Activated CD8-positive, alpha-beta memory T cell treated with anti-CD3 and anti-CD28 coated beads, Interleukin-2, amount 50 U/mL, for 24 hours (primary cell): ENCODE data around the gene PSMB11.
A peak's percentile ranks its signal among the peaks of the same experiment; 100 is the strongest.

Experiments used
- DNase-seq: peaks from one replicate; pipeline ENCODE4 v3.0.0-alpha.2; 2020; ENCODE audit errors: extremely low read depth

The PSMB11 gene

DNA sequence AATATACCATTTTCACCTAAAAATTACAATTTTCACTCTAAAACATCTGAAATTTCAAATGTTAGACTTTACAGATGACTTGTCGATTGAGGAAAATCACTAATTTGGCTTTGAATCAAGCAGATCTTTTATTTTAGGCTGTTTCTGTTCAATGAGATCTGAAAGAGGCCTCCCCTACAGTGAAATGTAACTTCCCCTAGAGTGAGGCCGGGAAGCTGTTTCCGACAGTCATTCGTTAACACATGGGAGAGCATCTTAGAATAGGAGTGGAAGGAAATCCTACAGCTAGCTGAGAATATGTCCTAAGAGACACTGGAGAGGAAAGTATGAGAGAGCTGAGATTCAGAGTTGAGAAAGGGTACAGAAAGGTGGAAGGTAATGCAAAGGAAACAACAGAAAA lies 26.4 kb upstream of the PSMB11 start:
- DNase-seq = no peak

GRCh38 chr14:23017091-23017490 lies 24.9 kb upstream of the PSMB11 start:
- DNase-seq = no peak

DNA sequence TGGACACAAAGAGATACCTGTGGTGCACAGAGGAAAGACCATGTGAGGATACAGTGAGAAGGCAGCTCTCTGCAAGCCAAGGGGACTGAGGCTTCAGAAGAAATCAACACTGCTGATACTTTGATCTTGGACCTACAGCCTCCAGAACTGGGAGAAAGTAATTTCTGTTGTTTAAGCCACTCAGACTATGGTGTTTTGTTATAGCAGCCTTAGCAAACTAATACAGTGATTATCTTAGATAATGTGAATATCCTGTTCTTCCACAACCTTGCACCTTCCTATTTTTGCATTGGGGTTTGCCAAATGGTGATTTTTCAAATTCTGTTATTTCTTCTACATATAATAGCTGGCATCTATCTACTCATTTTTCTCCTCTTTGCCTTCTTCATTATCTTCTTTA lies 23.9 kb upstream of the PSMB11 start:
- DNase-seq = no peak

GRCh38 chr14:23020143-23021128 lies 21.6 kb upstream of the PSMB11 start:
- DNase-seq = no peak

DNA sequence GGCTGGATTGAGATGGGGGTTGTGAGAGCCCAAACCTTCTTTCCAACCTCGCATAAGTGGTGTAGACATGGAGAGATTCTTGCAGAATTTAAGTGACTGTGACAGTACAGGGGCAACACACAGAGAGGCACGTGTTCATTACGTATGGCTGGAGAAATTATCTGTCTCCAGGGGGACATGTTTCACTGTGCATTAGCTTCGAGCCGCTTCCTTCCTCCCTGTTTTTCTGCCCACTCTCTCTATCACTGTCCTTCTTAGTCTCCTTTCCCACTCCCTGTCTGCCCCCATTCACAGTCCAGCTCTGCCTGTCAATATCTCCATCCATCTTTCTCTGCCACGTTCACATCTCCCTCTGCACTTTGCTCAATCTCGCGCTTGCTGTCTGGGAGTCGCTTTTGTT lies 20.6 kb upstream of the PSMB11 start:
- no peak for DNase-seq

DNA sequence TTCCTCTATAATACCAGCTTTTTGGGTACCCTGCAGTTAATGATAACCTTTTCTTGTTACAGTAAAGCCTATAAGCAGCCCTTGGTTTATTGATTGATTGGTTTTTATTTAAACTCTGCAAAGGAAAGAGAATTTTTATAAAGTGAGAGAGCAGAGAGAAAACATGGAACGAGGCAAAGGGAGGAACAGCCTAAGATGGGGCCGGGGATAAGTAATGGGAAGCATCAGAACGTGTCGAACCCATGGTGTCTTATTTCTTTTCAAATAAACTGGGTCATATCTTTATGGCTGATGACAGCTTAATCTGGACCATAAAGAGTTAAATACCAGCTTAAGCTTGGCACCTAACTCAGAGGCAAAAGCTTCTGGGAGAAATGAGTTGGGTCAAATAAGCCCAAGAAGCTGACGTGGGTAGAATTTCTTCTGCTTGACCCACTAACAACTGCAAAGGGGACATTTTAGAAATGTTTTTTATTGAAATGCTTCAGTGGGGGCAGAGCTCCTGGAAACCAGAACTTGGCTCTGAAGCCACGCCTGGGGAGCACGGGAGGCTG lies 20.0 kb upstream of the PSMB11 start:
- DNase-seq = no peak

- no peak for DNase-seq
These were observed 18.8 kb upstream of the PSMB11 start for GRCh38 chr14:23023022-23023794.

DNA sequence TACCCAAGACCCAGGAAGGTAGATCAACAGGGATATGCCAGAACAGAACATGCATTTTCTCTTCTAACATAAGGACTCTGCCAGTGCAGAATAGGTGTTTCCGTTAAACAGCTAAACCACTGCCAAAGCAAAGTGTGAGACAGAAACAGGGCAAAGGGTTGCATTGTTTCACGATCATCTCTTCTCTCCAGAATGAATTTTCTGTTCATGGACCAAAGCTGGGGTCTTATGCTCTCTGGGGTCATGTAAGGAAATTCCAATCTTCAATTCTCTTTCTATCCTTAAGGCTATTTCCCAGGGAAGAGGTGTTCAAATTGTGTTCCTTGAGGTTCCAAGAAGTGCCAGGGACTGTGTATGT lies 18.2 kb upstream of the PSMB11 start:
- no peak for DNase-seq

DNA sequence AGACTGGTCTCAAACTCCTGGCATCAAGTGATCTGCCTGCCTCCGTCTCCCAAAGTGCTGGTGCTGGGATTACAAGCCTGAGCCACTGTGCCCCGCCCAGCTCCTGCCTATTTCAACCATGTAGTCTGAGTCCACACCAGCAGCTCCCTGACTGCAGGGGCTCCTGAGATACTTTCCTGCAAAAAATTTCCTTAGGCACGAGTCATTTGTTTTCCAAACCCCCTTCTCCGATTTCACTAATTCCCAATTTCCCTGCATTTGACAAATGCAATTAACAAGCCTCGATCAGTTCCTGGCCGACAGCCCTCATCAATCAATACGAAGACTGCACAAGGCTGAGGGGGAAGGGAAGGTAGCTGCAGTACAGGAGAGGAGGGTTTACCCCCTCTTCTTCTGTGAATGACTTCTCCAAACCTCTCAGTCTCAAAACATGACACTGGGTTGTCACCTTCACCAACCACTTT lies 17.4 kb upstream of the PSMB11 start:
- DNase-seq = no peak

GRCh38 chr14:23025151-23025814 lies 16.7 kb upstream of the PSMB11 start:
- no peak for DNase-seq

GRCh38 chr14:23028799-23029198 lies 13.2 kb upstream of the PSMB11 start:
- no peak for DNase-seq

DNA sequence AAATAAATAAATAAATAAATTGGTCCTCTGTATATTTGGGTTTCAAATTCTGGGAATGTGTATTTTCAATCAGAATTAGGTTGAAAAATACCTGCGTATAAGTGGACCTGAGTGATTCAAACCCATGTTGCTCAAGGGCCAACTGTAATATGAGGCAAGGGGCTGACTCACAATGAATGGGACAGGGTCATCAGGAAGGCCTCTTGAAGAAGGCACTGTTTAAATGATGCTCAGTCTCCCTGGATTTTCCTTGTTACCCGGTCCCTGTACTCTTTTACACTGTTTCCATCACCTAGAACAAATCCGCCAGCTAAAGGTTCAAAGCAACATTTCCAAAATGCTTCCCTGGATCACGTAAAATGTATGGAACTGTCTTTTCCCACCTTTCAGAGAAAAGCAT lies 11.1 kb upstream of the PSMB11 start:
- no peak for DNase-seq

DNA sequence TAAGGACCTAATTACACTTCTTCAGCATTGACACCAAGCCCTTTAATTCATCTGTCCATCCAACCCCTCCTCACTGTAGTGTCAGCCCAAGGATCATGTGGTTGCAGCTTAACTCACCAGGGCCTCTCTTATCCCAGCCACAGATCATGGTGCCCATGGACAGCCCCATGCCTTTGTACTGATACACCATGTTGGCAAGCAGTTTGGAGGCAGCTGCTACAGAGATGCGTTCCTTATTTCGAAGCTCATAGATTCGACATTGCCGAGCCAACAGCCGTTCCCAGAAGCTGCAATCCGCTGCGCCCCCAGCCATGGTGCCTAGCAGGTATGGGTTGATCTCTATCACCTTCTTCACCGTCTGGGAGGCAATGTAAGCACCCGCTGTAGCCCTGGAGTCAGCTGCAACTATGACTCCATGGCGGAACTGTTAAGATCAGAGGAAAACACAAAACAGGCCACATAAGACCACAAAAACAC lies 8.7 kb upstream of the PSMB11 start:
- DNase-seq = no peak

- DNase-seq = no peak
These were observed 8.1 kb upstream of the PSMB11 start for GRCh38 chr14:23033801-23034497.

GRCh38 chr14:23034498-23035302 lies 7.3 kb upstream of the PSMB11 start, which contains the start of gene PSMB5:
PSMB5 (minus strand) TSS chr14:23034900; CDS start chr14:23034881, 19 bp downstream.
- peak; percentile 79 for DNase-seq

DNA sequence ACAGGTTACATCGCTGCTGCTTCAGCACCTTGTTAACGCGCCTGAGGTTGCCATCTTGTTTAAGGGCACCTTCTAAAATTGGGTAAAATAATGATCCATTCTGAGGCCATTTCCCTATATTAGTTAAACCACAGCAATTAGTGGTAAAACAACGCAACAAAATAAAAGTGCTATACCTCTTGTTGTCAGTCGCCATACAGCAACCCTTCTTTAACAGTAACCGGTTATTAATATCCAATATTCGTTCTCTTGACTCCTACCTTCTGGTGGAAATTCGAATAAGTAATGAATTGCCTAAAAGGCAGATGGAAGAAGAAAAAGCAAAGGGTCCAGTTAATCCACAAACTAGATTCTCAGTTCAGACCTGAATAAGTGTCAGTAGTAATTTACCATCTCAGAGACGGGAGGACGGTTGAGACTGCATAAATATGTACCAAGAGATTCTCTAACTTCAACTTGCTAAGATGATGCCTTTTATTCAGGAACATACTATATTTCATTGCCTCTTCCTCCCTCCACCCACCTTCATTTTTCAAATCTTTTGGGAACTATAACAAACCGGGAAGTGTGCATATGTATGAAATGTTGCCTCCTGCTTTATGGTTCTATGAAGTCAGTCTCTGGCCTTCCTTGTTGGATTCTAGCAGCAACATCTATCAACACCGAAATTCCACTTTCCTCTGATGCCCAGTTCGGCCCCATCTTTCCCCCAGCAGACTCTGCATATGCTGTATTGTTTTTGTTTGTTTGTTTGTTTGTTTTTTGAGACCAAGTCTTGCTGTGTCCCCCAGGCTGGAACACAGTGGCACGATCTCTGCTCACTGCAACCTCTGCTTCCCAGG lies 6.5 kb upstream of the PSMB11 start:
- no peak for DNase-seq

GRCh38 chr14:23040100-23040499 lies 1.9 kb upstream of the PSMB11 start:
- no peak for DNase-seq

GRCh38 chr14:23041729-23042128 lies 283 bp upstream of the PSMB11 start:
- DNase-seq = no peak

GRCh38 chr14:23043145-23043544 lies 1.1 kb downstream of the PSMB11 start:
- DNase-seq = no peak
